HepG2 (cell line): ENCODE results near the gene BICDL2. TPM values are rescaled to one million over a fixed set of nuclear protein-coding genes. Genes with fewer than 3 reads are reported as not detected.

ENCODE experiments used
- ATRX ChIP-seq: sonication (generic); formaldehyde crosslinking; IDR thresholded peaks from 2 replicates; pipeline ENCODE4 v1.4.0; 2020; ENCODE audit warnings: missing genetic modification reagents, borderline replicate concordance
- FOXA3 ChIP-seq: IDR thresholded peaks from 2 replicates; pipeline ENCODE4 v1.6.1; 2016; ENCODE audit warnings: missing genetic modification reagents, missing compliant biosample characterization
- GFI1 ChIP-seq: sonication (generic); formaldehyde crosslinking; IDR thresholded peaks from 2 replicates; pipeline ENCODE4 v1.5.0; 2020; ENCODE audit warnings: missing genetic modification reagents, mild to moderate bottlenecking, borderline replicate concordance
- HNRNPK ChIP-seq: fragments of 200-400 bp; formaldehyde crosslinking; IDR thresholded peaks from 2 replicates; pipeline ENCODE4 v1.6.1; 2018; ENCODE audit warnings: low read length, low read depth, moderate library complexity, mild to moderate bottlenecking; ENCODE audit not compliant: poor library complexity, severe bottlenecking
- HOXA3 ChIP-seq: sonication (generic); formaldehyde crosslinking; IDR thresholded peaks from 2 replicates; pipeline ENCODE4 v1.5.0; 2020; ENCODE audit warnings: missing genetic modification reagents
- KMT2B ChIP-seq: IDR thresholded peaks from 2 replicates; pipeline ENCODE4 v1.6.1; 2016; ENCODE audit warnings: missing genetic modification reagents, missing compliant biosample characterization
- NR2F6 ChIP-seq, 2 experiments: IDR thresholded peaks; 2 replicates each; pipeline ENCODE4 v1.6.1; 2016; ENCODE audit warnings: antibody characterized with exemption in 1 of 2, mild to moderate bottlenecking in 1 of 2
- SAP130 ChIP-seq: IDR thresholded peaks from 2 replicates; pipeline ENCODE4 v1.6.1; 2016; ENCODE audit warnings: low read depth
- SPEN ChIP-seq: sonication (generic); formaldehyde crosslinking; IDR thresholded peaks from 2 replicates; pipeline ENCODE4 v1.5.1; 2020; ENCODE audit warnings: low read depth, mild to moderate bottlenecking, missing genetic modification reagents
- ZFAT ChIP-seq: sonication (generic); formaldehyde crosslinking; conservative IDR thresholded peaks from 2 replicates; pipeline ENCODE4 v1.8.1; 2023; ENCODE audit warnings: missing genetic modification reagents, inconsistent platforms
- ZMYM4 ChIP-seq: sonication (generic); formaldehyde crosslinking; IDR thresholded peaks from 2 replicates; pipeline ENCODE4 v1.8.1; 2023; ENCODE audit warnings: mild to moderate bottlenecking, missing genetic modification reagents
- ZNF550 ChIP-seq: sonication (generic); formaldehyde crosslinking; IDR thresholded peaks from 2 replicates; pipeline ENCODE4 v1.4.0; 2020; ENCODE audit warnings: mild to moderate bottlenecking, missing genetic modification reagents, borderline replicate concordance
- ZNF605 ChIP-seq: sonication (generic); formaldehyde crosslinking; IDR thresholded peaks from 2 replicates; pipeline ENCODE4 v1.8.0; 2022; ENCODE audit warnings: mild to moderate bottlenecking, missing genetic modification reagents
- polyA plus RNA-seq, 8 experiments: library from polyadenylated mRNA; depleted of rRNA in 3 of 8; stranded (reverse) in 7 of 8; unstranded in 1 of 8; fragments of >200 nt; fragmentation: Illumina TruSeq in 4 of 8; extraction: Trizol in 4 of 8; gene quantifications; 2 replicates each; pipeline versions ENCODE4 v1.2.1 to v1.2.3, GENCODE V29; 2011 to 2016; ENCODE audit warnings: low read depth in 4 of 8, missing spikeins in 1 of 8, mixed read lengths in 1 of 8; ENCODE audit not compliant: insufficient read depth in 1 of 8
- total RNA-seq, 5 experiments: library from RNA; depleted of rRNA; stranded (reverse); fragments of >200 nt; fragmentation: Illumina TruSeq; extraction: Trizol; gene quantifications; 2 replicates each; pipeline ENCODE4 v1.2.3, GENCODE V29; 2016; ENCODE audit warnings: low read depth in 1 of 5
- TF ChIP-seq, protein P1 (sequence below): sonication (generic); formaldehyde crosslinking; IDR thresholded peaks from 2 replicates; pipeline ENCODE4 v1.4.0; 2020; ENCODE audit warnings: missing genetic modification reagents
- TF ChIP-seq, protein P2 (sequence below): sonication (generic); formaldehyde crosslinking; IDR thresholded peaks from 2 replicates; pipeline ENCODE4 v1.4.0; 2020; ENCODE audit warnings: mild to moderate bottlenecking, low read depth, missing genetic modification reagents
- TF ChIP-seq, protein P3 (sequence below): sonication (generic); formaldehyde crosslinking; IDR thresholded peaks from 2 replicates; pipeline ENCODE4 v1.5.0; 2020; ENCODE audit warnings: mild to moderate bottlenecking, missing genetic modification reagents
- TF ChIP-seq, protein P4 (sequence below): sonication (generic); formaldehyde crosslinking; IDR thresholded peaks from 2 replicates; pipeline ENCODE4 v1.8.0; 2022; ENCODE audit warnings: mild to moderate bottlenecking, missing genetic modification reagents
- TF ChIP-seq, protein P5 (sequence below): sonication (generic); formaldehyde crosslinking; IDR thresholded peaks from 2 replicates; pipeline ENCODE4 v1.8.0; 2022; ENCODE audit warnings: missing genetic modification reagents, low read depth, mild to moderate bottlenecking, borderline replicate concordance
- TF ChIP-seq, protein P6 (sequence below): sonication (generic); formaldehyde crosslinking; IDR thresholded peaks from 2 replicates; pipeline ENCODE4 v1.4.0; 2020; ENCODE audit warnings: mild to moderate bottlenecking, missing genetic modification reagents

BICDL2 gene
- total and polyA plus RNA-seq, 2 of the 13 experiments (the other 11 are each of a cell fraction or from before 2014, with no cell fraction given), result 0.12 TPM; not detected in 1

- TF ChIP-seq, protein P1, sequence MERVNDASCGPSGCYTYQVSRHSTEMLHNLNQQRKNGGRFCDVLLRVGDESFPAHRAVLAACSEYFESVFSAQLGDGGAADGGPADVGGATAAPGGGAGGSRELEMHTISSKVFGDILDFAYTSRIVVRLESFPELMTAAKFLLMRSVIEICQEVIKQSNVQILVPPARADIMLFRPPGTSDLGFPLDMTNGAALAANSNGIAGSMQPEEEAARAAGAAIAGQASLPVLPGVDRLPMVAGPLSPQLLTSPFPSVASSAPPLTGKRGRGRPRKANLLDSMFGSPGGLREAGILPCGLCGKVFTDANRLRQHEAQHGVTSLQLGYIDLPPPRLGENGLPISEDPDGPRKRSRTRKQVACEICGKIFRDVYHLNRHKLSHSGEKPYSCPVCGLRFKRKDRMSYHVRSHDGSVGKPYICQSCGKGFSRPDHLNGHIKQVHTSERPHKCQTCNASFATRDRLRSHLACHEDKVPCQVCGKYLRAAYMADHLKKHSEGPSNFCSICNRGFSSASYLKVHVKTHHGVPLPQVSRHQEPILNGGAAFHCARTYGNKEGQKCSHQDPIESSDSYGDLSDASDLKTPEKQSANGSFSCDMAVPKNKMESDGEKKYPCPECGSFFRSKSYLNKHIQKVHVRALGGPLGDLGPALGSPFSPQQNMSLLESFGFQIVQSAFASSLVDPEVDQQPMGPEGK (CRISPR knock-in tag), result peak; percentile 86; the same call in 1 of the 2 replicates
- TF ChIP-seq, protein P2, sequence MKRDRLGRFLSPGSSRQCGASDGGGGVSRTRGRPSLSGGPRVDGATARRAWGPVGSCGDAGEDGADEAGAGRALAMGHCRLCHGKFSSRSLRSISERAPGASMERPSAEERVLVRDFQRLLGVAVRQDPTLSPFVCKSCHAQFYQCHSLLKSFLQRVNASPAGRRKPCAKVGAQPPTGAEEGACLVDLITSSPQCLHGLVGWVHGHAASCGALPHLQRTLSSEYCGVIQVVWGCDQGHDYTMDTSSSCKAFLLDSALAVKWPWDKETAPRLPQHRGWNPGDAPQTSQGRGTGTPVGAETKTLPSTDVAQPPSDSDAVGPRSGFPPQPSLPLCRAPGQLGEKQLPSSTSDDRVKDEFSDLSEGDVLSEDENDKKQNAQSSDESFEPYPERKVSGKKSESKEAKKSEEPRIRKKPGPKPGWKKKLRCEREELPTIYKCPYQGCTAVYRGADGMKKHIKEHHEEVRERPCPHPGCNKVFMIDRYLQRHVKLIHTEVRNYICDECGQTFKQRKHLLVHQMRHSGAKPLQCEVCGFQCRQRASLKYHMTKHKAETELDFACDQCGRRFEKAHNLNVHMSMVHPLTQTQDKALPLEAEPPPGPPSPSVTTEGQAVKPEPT (CRISPR knock-in tag), result 0 out of 2 replicates have a peak, but pooled peaks have one; percentile 36
- TF ChIP-seq ZFAT (CRISPR knock-in tag) (no peak), ZNF605 (CRISPR knock-in tag) (no peak), ATRX (no peak), NR2F6 (IDR thresholded peaks at IDR 0.05) (peak; percentile 52), NR2F6 (CRISPR knock-in tag; IDR thresholded peaks at IDR 0.05) (0 out of 2 replicates have a peak, but pooled peaks have one; percentile 12), GFI1 (CRISPR knock-in tag) (peak; percentile 88), KMT2B (no peak), ZNF550 (no peak), SAP130 (CRISPR knock-in tag) (peak; percentile 45), HNRNPK (no peak), HOXA3 (peak; percentile 27; the same call in 1 of the 2 replicates), ZMYM4 (CRISPR knock-in tag) (no peak), SPEN (CRISPR knock-in tag) (no peak), FOXA3 (CRISPR knock-in tag) (no peak)
- TF ChIP-seq, protein P3, sequence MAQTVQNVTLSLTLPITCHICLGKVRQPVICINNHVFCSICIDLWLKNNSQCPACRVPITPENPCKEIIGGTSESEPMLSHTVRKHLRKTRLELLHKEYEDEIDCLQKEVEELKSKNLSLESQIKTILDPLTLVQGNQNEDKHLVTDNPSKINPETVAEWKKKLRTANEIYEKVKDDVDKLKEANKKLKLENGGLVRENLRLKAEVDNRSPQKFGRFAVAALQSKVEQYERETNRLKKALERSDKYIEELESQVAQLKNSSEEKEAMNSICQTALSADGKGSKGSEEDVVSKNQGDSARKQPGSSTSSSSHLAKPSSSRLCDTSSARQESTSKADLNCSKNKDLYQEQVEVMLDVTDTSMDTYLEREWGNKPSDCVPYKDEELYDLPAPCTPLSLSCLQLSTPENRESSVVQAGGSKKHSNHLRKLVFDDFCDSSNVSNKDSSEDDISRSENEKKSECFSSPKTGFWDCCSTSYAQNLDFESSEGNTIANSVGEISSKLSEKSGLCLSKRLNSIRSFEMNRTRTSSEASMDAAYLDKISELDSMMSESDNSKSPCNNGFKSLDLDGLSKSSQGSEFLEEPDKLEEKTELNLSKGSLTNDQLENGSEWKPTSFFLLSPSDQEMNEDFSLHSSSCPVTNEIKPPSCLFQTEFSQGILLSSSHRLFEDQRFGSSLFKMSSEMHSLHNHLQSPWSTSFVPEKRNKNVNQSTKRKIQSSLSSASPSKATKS (CRISPR knock-in tag), result no peak
- TF ChIP-seq, protein P4, sequence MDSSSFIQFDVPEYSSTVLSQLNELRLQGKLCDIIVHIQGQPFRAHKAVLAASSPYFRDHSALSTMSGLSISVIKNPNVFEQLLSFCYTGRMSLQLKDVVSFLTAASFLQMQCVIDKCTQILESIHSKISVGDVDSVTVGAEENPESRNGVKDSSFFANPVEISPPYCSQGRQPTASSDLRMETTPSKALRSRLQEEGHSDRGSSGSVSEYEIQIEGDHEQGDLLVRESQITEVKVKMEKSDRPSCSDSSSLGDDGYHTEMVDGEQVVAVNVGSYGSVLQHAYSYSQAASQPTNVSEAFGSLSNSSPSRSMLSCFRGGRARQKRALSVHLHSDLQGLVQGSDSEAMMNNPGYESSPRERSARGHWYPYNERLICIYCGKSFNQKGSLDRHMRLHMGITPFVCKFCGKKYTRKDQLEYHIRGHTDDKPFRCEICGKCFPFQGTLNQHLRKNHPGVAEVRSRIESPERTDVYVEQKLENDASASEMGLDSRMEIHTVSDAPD (CRISPR knock-in tag), result no peak
- TF ChIP-seq, protein P5, sequence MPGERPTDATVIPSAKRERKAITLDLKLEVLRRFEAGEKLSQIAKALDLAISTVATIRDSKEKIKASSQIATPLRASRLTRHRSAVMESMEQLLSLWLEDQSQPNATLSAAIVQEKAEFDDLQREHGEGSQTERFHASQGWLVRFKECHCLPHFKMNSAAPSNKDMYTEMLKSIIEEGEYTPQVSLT, result no peak
- TF ChIP-seq, protein P6, sequence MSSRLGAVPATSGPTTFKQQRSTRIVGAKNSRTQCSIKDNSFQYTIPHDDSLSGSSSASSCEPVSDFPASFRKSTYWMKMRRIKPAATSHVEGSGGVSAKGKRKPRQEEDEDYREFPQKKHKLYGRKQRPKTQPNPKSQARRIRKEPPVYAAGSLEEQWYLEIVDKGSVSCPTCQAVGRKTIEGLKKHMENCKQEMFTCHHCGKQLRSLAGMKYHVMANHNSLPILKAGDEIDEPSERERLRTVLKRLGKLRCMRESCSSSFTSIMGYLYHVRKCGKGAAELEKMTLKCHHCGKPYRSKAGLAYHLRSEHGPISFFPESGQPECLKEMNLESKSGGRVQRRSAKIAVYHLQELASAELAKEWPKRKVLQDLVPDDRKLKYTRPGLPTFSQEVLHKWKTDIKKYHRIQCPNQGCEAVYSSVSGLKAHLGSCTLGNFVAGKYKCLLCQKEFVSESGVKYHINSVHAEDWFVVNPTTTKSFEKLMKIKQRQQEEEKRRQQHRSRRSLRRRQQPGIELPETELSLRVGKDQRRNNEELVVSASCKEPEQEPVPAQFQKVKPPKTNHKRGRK (CRISPR knock-in tag), result no peak
These were observed 27.0 kb downstream of the BICDL2 start (continued) for GRCh38 chr16:3009568-3010390.
